SK-N-MC (cell line): ENCODE data around the gene CCDC87.

Source experiments
- EZH2 ChIP-seq: fragments of 200-600 bp; sonication (generic); IDR thresholded peaks from one replicate; pipeline ENCODE4 v1.6.1; 2017; ENCODE audit warnings: antibody characterized with exemption
- FOXP2 ChIP-seq: optimal IDR thresholded peaks from 2 replicates; pipeline ENCODE3; 2011; ENCODE audit warnings: mild to moderate bottlenecking, moderate library complexity; ENCODE audit not compliant: insufficient read depth; ENCODE audit errors: extremely low read length, control extremely low read depth
- POLR2AphosphoS5 ChIP-seq: IDR thresholded peaks from 2 replicates; pipeline ENCODE4 v1.6.1; 2012; ENCODE audit warnings: mild to moderate bottlenecking, low read depth, low read length, borderline replicate concordance

- no peak for TF ChIP-seq POLR2AphosphoS5
- TF ChIP-seq EZH2 = no peak
- TF ChIP-seq FOXP2 = no peak
Observed at GRCh38 chr11:66562907-66563583, 29.8 kb downstream of the CCDC87 start.
